Fibroblast of pulmonary artery (primary cell): ENCODE measurements around the gene KIF13A.
A peak's percentile ranks its signal among the peaks of the same experiment; 100 is the strongest.
"Not testable (repeated sequence)": the region's sequence is repeated elsewhere in the genome, so short reads cannot be mapped to it uniquely, and the experiment has no call there.

Experiments used
- DNase-seq: peaks from one replicate; pipeline ENCODE4 v3.0.0-alpha.2; 2010; ENCODE audit warnings: low read depth
- H3K4me3 ChIP-seq: replicated peaks from 2 replicates; pipeline ENCODE4 v1.5.1; 2011; ENCODE audit warnings: low read depth, mild to moderate bottlenecking, control low read depth, low read length, moderate library complexity
- TF ChIP-seq, protein P1 (sequence below): IDR thresholded peaks from 2 replicates; pipeline ENCODE4 v1.5.1; 2011; ENCODE audit warnings: mild to moderate bottlenecking, control low read depth, low read length, inconsistent platforms; ENCODE audit errors: missing control alignments

Gene KIF13A

DNA sequence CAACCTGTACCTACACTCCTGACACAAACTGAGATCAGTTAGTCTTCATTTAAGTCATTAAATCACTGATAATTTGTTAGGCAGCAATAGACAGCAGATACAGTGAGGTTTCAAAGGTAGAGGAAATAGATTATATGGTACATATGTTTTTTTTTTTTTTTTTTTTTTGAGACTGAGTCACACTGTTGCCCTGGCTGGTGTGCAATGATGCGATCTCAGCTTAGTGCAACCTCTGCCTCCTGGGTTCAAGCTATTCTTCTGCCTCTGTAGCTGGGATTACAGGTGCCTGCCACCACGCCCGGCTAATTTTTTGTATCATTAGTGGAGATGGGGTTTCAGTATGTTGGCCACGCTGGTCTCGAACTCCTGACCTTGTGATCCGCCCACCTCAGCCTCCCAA lies 38.2 kb upstream of the KIF13A start:
- TF ChIP-seq, protein P1, sequence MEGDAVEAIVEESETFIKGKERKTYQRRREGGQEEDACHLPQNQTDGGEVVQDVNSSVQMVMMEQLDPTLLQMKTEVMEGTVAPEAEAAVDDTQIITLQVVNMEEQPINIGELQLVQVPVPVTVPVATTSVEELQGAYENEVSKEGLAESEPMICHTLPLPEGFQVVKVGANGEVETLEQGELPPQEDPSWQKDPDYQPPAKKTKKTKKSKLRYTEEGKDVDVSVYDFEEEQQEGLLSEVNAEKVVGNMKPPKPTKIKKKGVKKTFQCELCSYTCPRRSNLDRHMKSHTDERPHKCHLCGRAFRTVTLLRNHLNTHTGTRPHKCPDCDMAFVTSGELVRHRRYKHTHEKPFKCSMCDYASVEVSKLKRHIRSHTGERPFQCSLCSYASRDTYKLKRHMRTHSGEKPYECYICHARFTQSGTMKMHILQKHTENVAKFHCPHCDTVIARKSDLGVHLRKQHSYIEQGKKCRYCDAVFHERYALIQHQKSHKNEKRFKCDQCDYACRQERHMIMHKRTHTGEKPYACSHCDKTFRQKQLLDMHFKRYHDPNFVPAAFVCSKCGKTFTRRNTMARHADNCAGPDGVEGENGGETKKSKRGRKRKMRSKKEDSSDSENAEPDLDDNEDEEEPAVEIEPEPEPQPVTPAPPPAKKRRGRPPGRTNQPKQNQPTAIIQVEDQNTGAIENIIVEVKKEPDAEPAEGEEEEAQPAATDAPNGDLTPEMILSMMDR: no peak
- H3K4me3 ChIP-seq: no peak overlapping the region

DNA sequence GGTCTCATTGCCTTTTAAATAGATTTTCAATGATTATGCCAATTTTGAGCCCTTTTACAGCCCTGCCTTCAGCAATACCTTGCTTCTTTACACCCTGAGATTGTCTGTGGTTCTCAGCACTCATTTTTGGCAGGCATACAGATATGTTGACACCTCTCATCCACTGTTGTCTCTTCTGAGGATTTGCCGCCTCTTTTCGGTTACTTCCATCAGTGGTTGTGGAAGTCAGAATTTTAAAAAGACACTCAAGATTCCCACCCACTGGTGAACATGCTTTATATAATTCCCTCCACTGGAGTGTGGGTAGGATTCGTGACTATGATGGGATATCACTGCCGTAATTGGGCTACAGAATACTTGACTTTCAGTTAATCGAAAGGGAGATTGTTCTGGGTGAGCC lies 37.4 kb upstream of the KIF13A start:
- no peak for DNase-seq
- no peak overlapping the region for H3K4me3 ChIP-seq
- TF ChIP-seq, protein P1: no peak

More for the DNA sequence above, 38.2 kb upstream of the KIF13A start:
- DNase-seq: no peak

DNA sequence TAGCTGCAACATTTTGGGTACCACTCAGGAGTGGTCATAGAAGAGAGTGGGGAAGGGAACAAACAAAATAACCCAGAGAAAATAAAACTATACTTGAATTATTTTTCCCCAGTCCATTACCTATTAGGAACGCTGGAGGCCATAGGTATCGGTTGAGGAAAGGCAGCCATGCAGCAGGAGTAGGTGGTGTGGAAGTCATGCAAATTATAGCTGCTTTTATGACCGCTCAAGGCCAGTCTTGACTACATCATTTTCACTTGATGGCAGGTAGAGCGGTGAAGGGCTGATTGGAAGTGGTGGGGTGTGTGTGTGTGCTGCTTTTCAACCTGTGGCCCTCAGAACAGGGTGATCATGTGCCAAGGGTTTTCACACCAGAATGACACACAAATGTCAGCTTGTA lies 36.5 kb upstream of the KIF13A start:
- TF ChIP-seq, protein P1: no peak
- no peak overlapping the region for H3K4me3 ChIP-seq
- no peak for DNase-seq

DNA sequence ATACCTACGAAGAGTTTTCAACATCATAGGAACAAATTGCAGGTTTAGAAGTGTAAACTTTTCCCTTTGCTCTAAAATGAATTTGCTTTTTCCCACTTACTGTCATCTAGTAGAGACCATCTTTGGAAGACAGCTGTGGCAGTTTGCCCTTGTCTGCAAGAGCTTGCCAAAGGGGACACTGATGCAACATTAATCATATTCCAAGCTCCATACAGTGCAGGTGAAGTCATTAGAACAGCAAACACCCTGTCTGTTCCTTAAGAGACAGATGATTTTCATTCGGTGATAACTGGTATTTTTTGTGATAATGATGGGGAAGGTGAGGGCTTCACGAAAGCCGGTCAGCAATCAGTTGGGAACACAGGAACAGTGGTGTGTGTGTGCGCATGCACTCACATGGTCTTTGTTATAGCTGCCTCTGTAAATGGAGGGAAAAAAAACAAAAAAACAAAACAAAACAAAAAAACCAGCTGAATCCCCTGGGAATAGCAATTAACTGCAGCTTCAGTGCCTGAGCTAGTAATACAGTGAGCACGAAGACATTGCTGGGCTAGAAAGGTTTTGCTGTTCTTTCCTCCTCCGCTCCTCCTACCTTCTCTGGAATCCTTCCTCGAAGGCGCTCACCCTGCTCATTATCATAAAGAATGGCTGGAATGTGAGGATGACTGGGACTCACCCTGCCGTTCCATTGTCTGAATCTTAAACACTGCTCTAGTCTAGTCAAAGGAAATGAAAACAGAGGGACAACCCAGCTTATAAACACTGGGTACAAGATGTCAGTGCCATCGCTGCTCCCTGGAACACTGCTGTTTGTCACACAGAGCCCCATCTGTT lies 35.2 kb upstream of the KIF13A start:
- DNase-seq: peak; percentile 80
- H3K4me3 ChIP-seq: peak overlapping the region; percentile 10
- TF ChIP-seq, protein P1: no peak

DNA sequence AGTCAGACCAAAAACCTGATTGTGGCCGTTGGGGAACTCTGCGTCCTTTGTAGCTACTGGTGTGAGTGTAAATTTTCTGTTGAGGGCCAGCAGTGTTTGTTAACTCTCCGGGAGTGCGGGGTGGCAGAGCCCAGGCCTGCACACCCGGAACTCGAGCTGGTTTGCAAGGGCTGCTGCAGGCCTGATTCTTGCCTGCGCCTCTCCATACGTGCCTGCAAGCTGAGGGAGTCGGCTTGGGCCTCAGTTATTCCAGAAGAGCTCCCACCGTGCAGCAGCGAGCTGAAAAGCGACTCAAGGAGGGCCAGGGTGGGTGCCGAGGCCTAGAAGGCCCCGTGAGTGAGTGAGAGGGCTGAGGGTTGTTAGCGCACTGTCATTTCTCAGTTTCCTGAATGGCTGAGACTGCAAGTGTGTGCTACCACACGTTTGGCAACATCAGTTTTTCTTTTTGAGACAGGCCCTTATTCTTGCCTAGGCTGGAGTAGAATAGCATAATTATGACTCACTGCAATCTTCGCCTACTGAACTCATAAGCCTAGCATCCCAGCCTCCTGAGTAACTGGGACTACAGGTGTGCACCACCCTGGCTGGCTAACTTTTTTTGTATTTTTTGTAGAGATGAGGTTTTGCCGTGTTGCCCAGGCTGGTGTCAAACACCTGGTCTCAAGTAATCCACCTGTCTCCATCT lies 33.9 kb upstream of the KIF13A start:
- TF ChIP-seq, protein P1: no peak
- no peak overlapping the region for H3K4me3 ChIP-seq
- no peak for DNase-seq

DNA sequence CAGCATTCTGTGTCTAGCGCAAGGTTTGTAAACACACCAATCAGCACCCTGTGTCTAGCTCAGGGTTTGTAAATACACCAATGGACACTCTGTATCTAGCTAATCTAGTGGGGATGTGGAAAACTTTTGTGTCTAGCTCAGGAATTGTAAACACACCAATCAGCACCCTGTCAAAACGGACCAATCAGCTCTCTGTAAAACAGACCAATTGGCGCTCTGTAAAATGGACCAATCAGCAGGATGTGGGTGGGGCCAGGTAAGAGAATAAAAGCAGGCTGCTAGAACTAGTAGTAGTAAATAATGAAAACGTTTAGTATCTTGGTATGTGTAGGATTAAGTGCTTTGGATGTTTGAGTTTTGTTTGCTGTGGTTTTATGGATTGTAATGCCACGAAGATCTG lies 33.1 kb upstream of the KIF13A start:
- not testable (repeated sequence) for DNase-seq

More for the DNA sequence above, 33.1 kb upstream of the KIF13A start:
- H3K4me3 ChIP-seq: not testable (repeated sequence)
